Measurements from ENCODE around the gene NCOA7. TPM values are rescaled to one million over a fixed set of nuclear protein-coding genes. Genes with fewer than 3 reads are reported as not detected.
A peak's percentile ranks its signal among the peaks of the same experiment; 100 is the strongest.

NCOA7 gene
- total and polyA plus RNA-seq, 9 of the 15 experiments (the other 6 are each of a cell fraction or from before 2014, with no cell fraction given) = 5.8 to 14.6 (median 9.3) TPM

GRCh38 chr6:125945378-125946141 lies 154.8 kb downstream of the NCOA7 start (continued):
- TF ChIP-seq, protein P1, sequence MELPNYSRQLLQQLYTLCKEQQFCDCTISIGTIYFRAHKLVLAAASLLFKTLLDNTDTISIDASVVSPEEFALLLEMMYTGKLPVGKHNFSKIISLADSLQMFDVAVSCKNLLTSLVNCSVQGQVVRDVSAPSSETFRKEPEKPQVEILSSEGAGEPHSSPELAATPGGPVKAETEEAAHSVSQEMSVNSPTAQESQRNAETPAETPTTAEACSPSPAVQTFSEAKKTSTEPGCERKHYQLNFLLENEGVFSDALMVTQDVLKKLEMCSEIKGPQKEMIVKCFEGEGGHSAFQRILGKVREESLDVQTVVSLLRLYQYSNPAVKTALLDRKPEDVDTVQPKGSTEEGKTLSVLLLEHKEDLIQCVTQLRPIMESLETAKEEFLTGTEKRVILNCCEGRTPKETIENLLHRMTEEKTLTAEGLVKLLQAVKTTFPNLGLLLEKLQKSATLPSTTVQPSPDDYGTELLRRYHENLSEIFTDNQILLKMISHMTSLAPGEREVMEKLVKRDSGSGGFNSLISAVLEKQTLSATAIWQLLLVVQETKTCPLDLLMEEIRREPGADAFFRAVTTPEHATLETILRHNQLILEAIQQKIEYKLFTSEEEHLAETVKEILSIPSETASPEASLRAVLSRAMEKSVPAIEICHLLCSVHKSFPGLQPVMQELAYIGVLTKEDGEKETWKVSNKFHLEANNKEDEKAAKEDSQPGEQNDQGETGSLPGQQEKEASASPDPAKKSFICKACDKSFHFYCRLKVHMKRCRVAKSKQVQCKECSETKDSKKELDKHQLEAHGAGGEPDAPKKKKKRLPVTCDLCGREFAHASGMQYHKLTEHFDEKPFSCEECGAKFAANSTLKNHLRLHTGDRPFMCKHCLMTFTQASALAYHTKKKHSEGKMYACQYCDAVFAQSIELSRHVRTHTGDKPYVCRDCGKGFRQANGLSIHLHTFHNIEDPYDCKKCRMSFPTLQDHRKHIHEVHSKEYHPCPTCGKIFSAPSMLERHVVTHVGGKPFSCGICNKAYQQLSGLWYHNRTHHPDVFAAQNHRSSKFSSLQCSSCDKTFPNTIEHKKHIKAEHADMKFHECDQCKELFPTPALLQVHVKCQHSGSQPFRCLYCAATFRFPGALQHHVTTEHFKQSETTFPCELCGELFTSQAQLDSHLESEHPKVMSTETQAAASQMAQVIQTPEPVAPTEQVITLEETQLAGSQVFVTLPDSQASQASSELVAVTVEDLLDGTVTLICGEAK (IDR thresholded peaks at IDR 0.05) = peak; percentile 30; the same call in 1 of the 2 replicates
- TF ChIP-seq, protein P1 (CRISPR knock-in tag; IDR thresholded peaks at IDR 0.05) = no peak
- TF ChIP-seq TAF9B (IDR thresholded peaks at IDR 0.05; ENCODE audit: partially characterized antibody) (peak; percentile 16), NBN (IDR thresholded peaks at IDR 0.05; ENCODE audit: low read depth) (0 out of 2 replicates have a peak, but pooled peaks have one; percentile 24), GATAD2B (IDR thresholded peaks at IDR 0.05; ENCODE audit: borderline replicate concordance) (0 out of 2 replicates have a peak, but pooled peaks have one; percentile 50), SRSF9 (IDR thresholded peaks at IDR 0.05; ENCODE audit: borderline replicate concordance, low read depth, low read length) (no peak), MAFF (IDR thresholded peaks at IDR 0.05; ENCODE audit: low read length) (peak; percentile 79; the same call in 1 of the 2 replicates), ZKSCAN8 (CRISPR knock-in tag; IDR thresholded peaks at IDR 0.05) (peak; percentile 41; the same call in 1 of the 2 replicates), NR2C1 (IDR thresholded peaks at IDR 0.05) (peak; percentile 22; the same call in 1 of the 2 replicates), NR2C1 (tag; IDR thresholded peaks at IDR 0.05) (no peak), C11orf30 (IDR thresholded peaks at IDR 0.05; ENCODE audit: low read depth) (peak; percentile 79), BHLHE40 (IDR thresholded peaks at IDR 0.05; ENCODE audit: low read length) (no peak), NFE2L1 (tag; IDR thresholded peaks at IDR 0.05; ENCODE audit: borderline replicate concordance, low read depth) (peak; percentile 13; the same call in 1 of the 2 replicates), ZNF232 (CRISPR knock-in tag; IDR thresholded peaks at IDR 0.05) (no peak), TEAD1 (CRISPR knock-in tag; IDR thresholded peaks at IDR 0.05) (peak in 1 of 2 experiments; percentile 88; a peak in 2 of 4 replicates), NFXL1 (CRISPR knock-in tag; IDR thresholded peaks at IDR 0.05) (no peak)
- TF ChIP-seq, protein P2, sequence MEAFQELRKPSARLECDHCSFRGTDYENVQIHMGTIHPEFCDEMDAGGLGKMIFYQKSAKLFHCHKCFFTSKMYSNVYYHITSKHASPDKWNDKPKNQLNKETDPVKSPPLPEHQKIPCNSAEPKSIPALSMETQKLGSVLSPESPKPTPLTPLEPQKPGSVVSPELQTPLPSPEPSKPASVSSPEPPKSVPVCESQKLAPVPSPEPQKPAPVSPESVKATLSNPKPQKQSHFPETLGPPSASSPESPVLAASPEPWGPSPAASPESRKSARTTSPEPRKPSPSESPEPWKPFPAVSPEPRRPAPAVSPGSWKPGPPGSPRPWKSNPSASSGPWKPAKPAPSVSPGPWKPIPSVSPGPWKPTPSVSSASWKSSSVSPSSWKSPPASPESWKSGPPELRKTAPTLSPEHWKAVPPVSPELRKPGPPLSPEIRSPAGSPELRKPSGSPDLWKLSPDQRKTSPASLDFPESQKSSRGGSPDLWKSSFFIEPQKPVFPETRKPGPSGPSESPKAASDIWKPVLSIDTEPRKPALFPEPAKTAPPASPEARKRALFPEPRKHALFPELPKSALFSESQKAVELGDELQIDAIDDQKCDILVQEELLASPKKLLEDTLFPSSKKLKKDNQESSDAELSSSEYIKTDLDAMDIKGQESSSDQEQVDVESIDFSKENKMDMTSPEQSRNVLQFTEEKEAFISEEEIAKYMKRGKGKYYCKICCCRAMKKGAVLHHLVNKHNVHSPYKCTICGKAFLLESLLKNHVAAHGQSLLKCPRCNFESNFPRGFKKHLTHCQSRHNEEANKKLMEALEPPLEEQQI (IDR thresholded peaks at IDR 0.05) = no peak; the same call in 1 of the 2 replicates
